Testis (tissue), 2 donors: Measurements from ENCODE around the gene PHRF1.

ENCODE experiments used
- CTCF ChIP-seq, 3 experiments: fragments of 450-650 bp in 2 of 3; fragments of 200-600 bp in 1 of 3; sonication (generic) in 1 of 3; IDR thresholded peaks; one replicate each; pipeline ENCODE4 v1.5.1; 2016 to 2019; ENCODE audit warnings: antibody characterized with exemption in 3 of 3, mild to moderate bottlenecking in 2 of 3, moderate library complexity in 1 of 3
- POLR2A ChIP-seq: fragments of 450-650 bp; IDR thresholded peaks from one replicate; pipeline ENCODE4 v1.6.1; 2017; ENCODE audit warnings: antibody characterized with exemption, mild to moderate bottlenecking, moderate library complexity

GRCh38 chr11:655036-655726, 78.9 kb downstream of the PHRF1 start:
- TF ChIP-seq CTCF (IDR thresholded peaks at IDR 0.05) (no peak), POLR2A (no peak)
